K562 (cell line): ENCODE results near the gene SLC1A5. TPM values are rescaled to one million over a fixed set of nuclear protein-coding genes. Genes with fewer than 3 reads are reported as not detected.

Source experiments
- ARID1B ChIP-seq: fragments of 450-650 bp; IDR thresholded peaks from 2 replicates; pipeline ENCODE4 v1.6.1; 2016; ENCODE audit warnings: antibody characterized with exemption, mild to moderate bottlenecking, inconsistent platforms
- BCOR ChIP-seq: fragments of 450-650 bp; IDR thresholded peaks from 2 replicates; pipeline ENCODE4 v1.6.1; 2016
- CTBP1 ChIP-seq: fragments of 450-650 bp; IDR thresholded peaks from 2 replicates; pipeline ENCODE4 v1.6.1; 2016; ENCODE audit warnings: borderline replicate concordance
- DNMT1 ChIP-seq: fragments of 450-650 bp; IDR thresholded peaks from 2 replicates; pipeline ENCODE4 v1.6.1; 2016; ENCODE audit warnings: antibody characterized with exemption, mild to moderate bottlenecking
- E2F1 ChIP-seq: sonication (generic); formaldehyde crosslinking; IDR thresholded peaks from 2 replicates; pipeline ENCODE4 v1.8.1; 2023; ENCODE audit warnings: mild to moderate bottlenecking, missing genetic modification reagents, moderate library complexity
- HDAC8 ChIP-seq: fragments of 450-650 bp; IDR thresholded peaks from 2 replicates; pipeline ENCODE4 v1.6.1; 2016; ENCODE audit warnings: mild to moderate bottlenecking, missing genetic modification characterization, moderate library complexity, missing compliant biosample characterization
- NFXL1 ChIP-seq: fragments of 450-650 bp; formaldehyde crosslinking; IDR thresholded peaks from 2 replicates; pipeline ENCODE4 v1.4.0; 2021; ENCODE audit warnings: mild to moderate bottlenecking
- NR1H2 ChIP-seq: sonication (generic); formaldehyde crosslinking; IDR thresholded peaks from 2 replicates; pipeline ENCODE4 v1.4.0; 2020; ENCODE audit warnings: mild to moderate bottlenecking, missing genetic modification reagents
- NR2C2 ChIP-seq, 2 experiments: fragments of 200-800 bp in 1 of 2; sonication (Bioruptor generic) in 1 of 2; sonication (generic) in 1 of 2; formaldehyde crosslinking in 1 of 2; IDR thresholded peaks; 2 replicates each; pipeline versions ENCODE4 v1.6.1 to v1.8.0; 2016 to 2022; ENCODE audit warnings: mild to moderate bottlenecking in 1 of 2, missing compliant biosample characterization in 1 of 2, missing genetic modification characterization in 1 of 2, missing genetic modification reagents in 1 of 2
- RERE ChIP-seq: sonication (generic); formaldehyde crosslinking; IDR thresholded peaks from 2 replicates; pipeline ENCODE4 v1.8.0; 2023; ENCODE audit warnings: missing genetic modification reagents, mild to moderate bottlenecking, borderline replicate concordance
- TCF7L2 ChIP-seq: fragments of 150-350 bp; IDR thresholded peaks from 2 replicates; pipeline ENCODE4 v1.6.1; 2016; ENCODE audit warnings: low read depth, mild to moderate bottlenecking, low read length, moderate library complexity
- ZBTB12 ChIP-seq: fragments of 250-450 bp; sonication (Bioruptor Pico); IDR thresholded peaks from 2 replicates; pipeline ENCODE4 v1.4.0; 2020
- ZBTB2 ChIP-seq: fragments of 450-650 bp; IDR thresholded peaks from 2 replicates; pipeline ENCODE4 v1.6.1; 2016; ENCODE audit warnings: antibody characterized with exemption
- ZNF511 ChIP-seq: sonication (generic); formaldehyde crosslinking; IDR thresholded peaks from 2 replicates; pipeline ENCODE4 v1.8.0; 2022; ENCODE audit warnings: mild to moderate bottlenecking, missing genetic modification reagents
- ZNF586 ChIP-seq: fragments of 450-650 bp; formaldehyde crosslinking; conservative IDR thresholded peaks from 2 replicates; pipeline ENCODE4 v1.4.0; 2020; ENCODE audit warnings: mild to moderate bottlenecking, moderate library complexity
- ZNF77 ChIP-seq: fragments of 250-450 bp; sonication (Bioruptor Pico); IDR thresholded peaks from 2 replicates; pipeline ENCODE4 v1.5.0; 2020
- polyA plus RNA-seq, 8 experiments: library from polyadenylated mRNA; depleted of rRNA in 4 of 8; stranded (reverse) in 5 of 8; unstranded in 3 of 8; fragments of >200 nt; fragmentation: Nextera tagmentation in 2 of 8; fragmentation: Illumina TruSeq in 1 of 8; extraction: Ambion mirVana in 2 of 8; extraction: Trizol in 1 of 8; gene quantifications; 2 replicates each; pipeline versions ENCODE4 v1.2.1 to v1.2.3, GENCODE V29; 2011 to 2014; ENCODE audit warnings: inconsistent platforms in 1 of 8, missing spikeins in 1 of 8
- total RNA-seq, 7 experiments: library from RNA; depleted of rRNA in 6 of 7; stranded (reverse); fragments of >200 nt in 6 of 7; fragmentation: Illumina TruSeq in 2 of 7; extraction: Trizol in 2 of 7; gene quantifications; 2 replicates each; pipeline versions ENCODE4 v1.2.1 to v1.2.3, GENCODE V29; 2011 to 2021; ENCODE audit warnings: low replicate concordance in 1 of 7

The SLC1A5 gene
- total and polyA plus RNA-seq, 9 of the 15 experiments (the other 6 are each of a cell fraction or from before 2014, with no cell fraction given): 31.2 to 417 (median 134) TPM

- TF ChIP-seq ZNF511 (CRISPR knock-in tag) (no peak; the same call in 1 of the 2 replicates), ZBTB12 (no peak), TCF7L2 (no peak), E2F1 (CRISPR knock-in tag) (no peak; the same call in 1 of the 2 replicates), ZNF77 (no peak), CTBP1 (no peak; the same call in 1 of the 2 replicates), NFXL1 (no peak), ZNF586 (CRISPR knock-in tag) (no peak), HDAC8 (tag) (no peak), NR2C2 (CRISPR knock-in tag; IDR thresholded peaks at IDR 0.05) (no peak; the same call in 1 of the 2 replicates), NR2C2 (tag; IDR thresholded peaks at IDR 0.05) (0 out of 2 replicates have a peak, but pooled peaks have one; percentile 11), RERE (no peak), ZBTB2 (peak; percentile 75; the same call in 1 of the 2 replicates), NR1H2 (CRISPR knock-in tag) (0 out of 2 replicates have a peak, but pooled peaks have one; percentile 11), ARID1B (peak; percentile 90), DNMT1 (no peak), BCOR (peak; percentile 23; the same call in 1 of the 2 replicates)
Observed at GRCh38 chr19:46786236-46787039, 2.0 kb downstream of the SLC1A5 start (continued).
